ENCODE data around the gene MGAT5B. TPM values are rescaled to one million over a fixed set of nuclear protein-coding genes. Genes with fewer than 3 reads are reported as not detected.

The MGAT5B gene
- total RNA-seq, 1 donor from 2014 or later: 0.20 TPM

DNA sequence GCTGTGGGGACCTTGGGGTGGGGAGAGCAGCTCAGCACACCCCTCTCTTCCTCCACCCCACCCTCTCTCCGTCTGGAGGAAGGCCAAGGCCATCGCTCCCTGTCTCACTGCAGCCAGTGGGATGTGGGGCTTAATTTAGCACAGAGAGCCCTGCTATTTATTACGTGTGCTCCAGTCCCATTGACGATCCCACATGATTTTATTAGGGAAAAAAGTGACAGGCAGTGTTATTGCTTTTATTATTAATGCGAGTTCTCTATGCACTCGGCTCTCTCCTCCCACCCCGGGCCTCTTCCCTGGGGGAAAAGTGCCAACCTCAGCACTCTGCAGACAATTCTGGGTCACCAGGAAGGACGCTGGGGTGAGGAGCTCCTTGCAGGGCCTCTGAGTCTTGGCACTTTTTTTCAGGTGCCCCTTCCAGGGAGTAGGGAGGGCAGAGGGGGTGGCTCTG is 57.3 kb downstream of the MGAT5B start:
- Mint-ChIP-seq H3K9me3 (ENCODE audit: low read depth) (no peaks in the 10 kb centered on the region), H3K4me3 (ENCODE audit: unreplicated experiment) (no peak overlapping the region), H3K36me3 (ENCODE audit: low read depth) (no peaks in the 10 kb centered on the region), H3K27ac (ENCODE audit: unreplicated experiment) (no peak overlapping the region), H3K27me3 (ENCODE audit: low read depth) (peaks cover 37% of the 10 kb centered on the region), H3K4me1 (ENCODE audit: low read depth) (no peaks in the 10 kb centered on the region)
- no peak for TF ChIP-seq CTCF (IDR thresholded peaks at IDR 0.05)
- no peak for DNase-seq (ENCODE audit: low spot score)

DNA sequence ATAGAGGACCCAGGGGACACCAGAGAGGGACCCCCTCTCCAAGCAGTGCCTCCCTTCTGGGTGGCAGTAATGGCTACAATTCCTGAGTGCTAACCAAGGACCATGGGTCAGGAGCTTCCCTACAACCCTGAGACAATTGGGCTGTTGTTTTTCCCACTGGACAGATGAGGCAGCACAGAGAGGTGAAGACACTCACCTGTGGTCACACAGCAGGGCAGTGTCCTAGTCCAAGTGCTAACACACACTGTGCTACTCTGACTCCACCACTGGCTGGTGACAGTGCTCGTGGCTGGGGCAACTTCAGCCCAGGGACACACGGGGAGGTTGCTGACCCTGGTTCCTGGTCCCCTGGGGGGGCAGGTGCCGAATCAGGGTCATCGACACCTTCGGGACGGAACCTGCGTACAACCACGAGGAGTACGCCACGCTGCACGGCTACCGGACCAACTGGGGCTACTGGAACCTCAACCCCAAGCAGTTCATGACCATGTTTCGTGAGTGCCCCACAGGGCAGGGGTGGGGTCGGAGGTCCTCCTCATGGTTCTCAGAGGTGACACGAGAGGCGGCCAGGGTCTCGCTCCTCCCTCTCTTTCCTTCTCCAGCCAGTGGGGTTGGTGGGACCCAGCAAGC is 58.1 kb downstream of the MGAT5B start:
- Mint-ChIP-seq H3K27ac (ENCODE audit: unreplicated experiment) (no peak overlapping the region), H3K4me1 (ENCODE audit: low read depth) (no peaks in the 10 kb centered on the region), H3K36me3 (ENCODE audit: low read depth) (no peaks in the 10 kb centered on the region), H3K9me3 (ENCODE audit: low read depth) (no peaks in the 10 kb centered on the region), H3K27me3 (ENCODE audit: low read depth) (peaks cover 35% of the 10 kb centered on the region), H3K4me3 (ENCODE audit: unreplicated experiment) (no peak overlapping the region)
- no peak for TF ChIP-seq CTCF (IDR thresholded peaks at IDR 0.05)
- no peak for DNase-seq (ENCODE audit: low spot score)

DNA sequence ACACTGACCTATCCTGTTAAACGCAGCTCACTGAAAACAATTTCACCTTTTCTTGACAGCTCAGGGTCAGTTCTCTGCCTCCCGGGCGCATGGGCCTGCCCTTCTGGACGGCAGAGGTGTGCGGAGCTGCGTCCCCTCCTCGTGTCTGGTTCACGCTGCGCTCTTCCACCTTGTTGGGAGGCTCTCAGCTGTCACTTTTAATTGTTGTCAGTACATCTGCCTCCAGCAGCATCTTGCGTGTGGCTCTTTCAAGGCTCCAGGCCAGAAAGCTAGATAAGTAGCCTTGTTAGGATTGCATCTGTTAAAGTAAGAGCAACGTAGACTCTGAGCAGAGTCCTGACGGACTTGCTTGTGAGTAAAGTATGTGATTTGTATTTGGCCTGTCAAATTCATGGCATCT is 59.4 kb downstream of the MGAT5B start:
- H3K4me1 Mint-ChIP-seq (ENCODE audit: low read depth): no peaks in the 10 kb centered on the region
- TF ChIP-seq CTCF (IDR thresholded peaks at IDR 0.05): no peak
- H3K27ac Mint-ChIP-seq (ENCODE audit: unreplicated experiment): no peak overlapping the region
- H3K4me3 Mint-ChIP-seq (ENCODE audit: unreplicated experiment): no peak overlapping the region
- peaks cover 28% of the 10 kb centered on the region for H3K27me3 Mint-ChIP-seq (ENCODE audit: low read depth)
- H3K9me3 Mint-ChIP-seq (ENCODE audit: low read depth): no peaks in the 10 kb centered on the region
- no peak for DNase-seq (ENCODE audit: low spot score)
- H3K36me3 Mint-ChIP-seq (ENCODE audit: low read depth): no peaks in the 10 kb centered on the region

GRCh38 chr17:76927982-76928381 is 59.8 kb downstream of the MGAT5B start:
- Mint-ChIP-seq H3K27ac (ENCODE audit: unreplicated experiment) (no peak overlapping the region), H3K4me1 (ENCODE audit: low read depth) (no peaks in the 10 kb centered on the region), H3K4me3 (ENCODE audit: unreplicated experiment) (no peak overlapping the region), H3K27me3 (ENCODE audit: low read depth) (peaks cover 27% of the 10 kb centered on the region), H3K9me3 (ENCODE audit: low read depth) (no peaks in the 10 kb centered on the region), H3K36me3 (ENCODE audit: low read depth) (no peaks in the 10 kb centered on the region)
- DNase-seq (ENCODE audit: low spot score): no peak
- TF ChIP-seq CTCF (IDR thresholded peaks at IDR 0.05): no peak

DNA sequence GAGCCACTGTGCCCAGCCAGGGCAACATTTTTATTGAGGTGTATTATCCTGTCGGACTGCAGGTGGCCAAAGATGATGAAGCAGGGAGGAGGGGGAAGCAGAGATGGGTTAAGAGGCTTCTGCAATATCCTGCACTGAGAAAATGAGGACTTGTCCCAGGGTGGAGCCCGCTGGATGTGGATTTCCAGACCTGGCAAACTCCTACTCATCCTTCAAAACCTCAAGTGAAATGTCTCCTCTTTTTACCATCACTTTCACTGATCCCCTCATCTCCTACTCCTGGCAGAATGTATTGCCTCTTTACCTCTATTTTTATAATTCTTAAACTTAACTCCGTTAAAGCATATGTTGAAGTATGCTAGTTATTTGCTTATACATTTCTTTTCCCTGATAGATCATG is 60.9 kb downstream of the MGAT5B start:
- Mint-ChIP-seq H3K27ac (ENCODE audit: unreplicated experiment) (no peak overlapping the region), H3K4me3 (ENCODE audit: unreplicated experiment) (no peak overlapping the region), H3K4me1 (ENCODE audit: low read depth) (peaks cover under 1% of the 10 kb centered on the region), H3K36me3 (ENCODE audit: low read depth) (no peaks in the 10 kb centered on the region), H3K27me3 (ENCODE audit: low read depth) (peaks cover 28% of the 10 kb centered on the region), H3K9me3 (ENCODE audit: low read depth) (no peaks in the 10 kb centered on the region)
- DNase-seq (ENCODE audit: low spot score): no peak
- no peak for TF ChIP-seq CTCF (IDR thresholded peaks at IDR 0.05)

Measured in chondrocyte (in vitro differentiated cells).